ENCODE measurements around the gene CFAP97D2. TPM values are rescaled to one million over a fixed set of nuclear protein-coding genes. Genes with fewer than 3 reads are reported as not detected.
"Not testable (repeated sequence)": the region's sequence is repeated elsewhere in the genome, so short reads cannot be mapped to it uniquely, and the experiment has no call there.

The CFAP97D2 gene
- total RNA-seq, 1 donor from 2014 or later, result not detected

- Mint-ChIP-seq H3K36me3 (ENCODE audit: insufficient read depth) (no peaks in the 10 kb centered on the region), H3K4me1 (ENCODE audit: low read depth) (no peaks in the 10 kb centered on the region), H3K27me3 (peaks cover 6% of the 10 kb centered on the region), H3K9me3 (ENCODE audit: low read depth) (peaks cover 6% of the 10 kb centered on the region), H3K27ac (no peak overlapping the region), H3K4me3 (ENCODE audit: low read depth) (no peak overlapping the region)
- no peak for DNase-seq (ENCODE audit: low spot score, unreplicated experiment)
- TF ChIP-seq, protein P1, sequence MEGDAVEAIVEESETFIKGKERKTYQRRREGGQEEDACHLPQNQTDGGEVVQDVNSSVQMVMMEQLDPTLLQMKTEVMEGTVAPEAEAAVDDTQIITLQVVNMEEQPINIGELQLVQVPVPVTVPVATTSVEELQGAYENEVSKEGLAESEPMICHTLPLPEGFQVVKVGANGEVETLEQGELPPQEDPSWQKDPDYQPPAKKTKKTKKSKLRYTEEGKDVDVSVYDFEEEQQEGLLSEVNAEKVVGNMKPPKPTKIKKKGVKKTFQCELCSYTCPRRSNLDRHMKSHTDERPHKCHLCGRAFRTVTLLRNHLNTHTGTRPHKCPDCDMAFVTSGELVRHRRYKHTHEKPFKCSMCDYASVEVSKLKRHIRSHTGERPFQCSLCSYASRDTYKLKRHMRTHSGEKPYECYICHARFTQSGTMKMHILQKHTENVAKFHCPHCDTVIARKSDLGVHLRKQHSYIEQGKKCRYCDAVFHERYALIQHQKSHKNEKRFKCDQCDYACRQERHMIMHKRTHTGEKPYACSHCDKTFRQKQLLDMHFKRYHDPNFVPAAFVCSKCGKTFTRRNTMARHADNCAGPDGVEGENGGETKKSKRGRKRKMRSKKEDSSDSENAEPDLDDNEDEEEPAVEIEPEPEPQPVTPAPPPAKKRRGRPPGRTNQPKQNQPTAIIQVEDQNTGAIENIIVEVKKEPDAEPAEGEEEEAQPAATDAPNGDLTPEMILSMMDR (IDR thresholded peaks at IDR 0.05; ENCODE audit: unreplicated experiment), result no peak
These were observed 4.5 kb upstream of the CFAP97D2 start for GRCh38 chr13:114174529-114174961.

DNA sequence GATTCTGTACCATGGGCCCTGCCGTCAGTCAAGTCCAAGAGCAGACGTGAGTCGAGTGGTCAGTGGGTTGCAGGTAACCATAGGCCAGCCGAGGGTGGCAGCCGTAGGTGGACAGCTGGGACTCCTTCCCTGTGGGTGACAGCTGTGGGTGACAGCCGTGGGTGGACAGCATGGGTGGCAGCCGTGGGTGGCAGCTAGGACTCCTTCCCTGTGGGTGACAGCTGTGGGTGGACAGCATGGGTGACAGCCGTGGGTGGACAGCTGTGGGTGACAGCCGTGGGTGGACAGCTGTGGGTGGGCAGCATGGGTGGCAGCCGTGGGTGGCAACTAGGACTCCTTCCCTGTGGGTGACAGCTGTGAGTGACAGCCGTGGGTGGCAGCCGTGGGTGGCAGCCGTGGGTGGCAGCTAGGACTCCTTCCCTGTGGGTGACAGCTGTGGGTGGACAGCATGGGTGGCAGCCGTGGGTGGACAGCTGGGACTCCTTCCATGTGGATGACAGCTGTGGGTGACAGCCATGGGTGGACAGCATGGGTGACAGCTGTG, 2.6 kb upstream of the CFAP97D2 start:
- not testable (repeated sequence) for DNase-seq (ENCODE audit: low spot score, unreplicated experiment); H3K4me1 Mint-ChIP-seq (ENCODE audit: low read depth); H3K9me3 Mint-ChIP-seq (ENCODE audit: low read depth); H3K27ac Mint-ChIP-seq; H3K36me3 Mint-ChIP-seq (ENCODE audit: insufficient read depth); H3K4me3 Mint-ChIP-seq (ENCODE audit: low read depth); H3K27me3 Mint-ChIP-seq

DNA sequence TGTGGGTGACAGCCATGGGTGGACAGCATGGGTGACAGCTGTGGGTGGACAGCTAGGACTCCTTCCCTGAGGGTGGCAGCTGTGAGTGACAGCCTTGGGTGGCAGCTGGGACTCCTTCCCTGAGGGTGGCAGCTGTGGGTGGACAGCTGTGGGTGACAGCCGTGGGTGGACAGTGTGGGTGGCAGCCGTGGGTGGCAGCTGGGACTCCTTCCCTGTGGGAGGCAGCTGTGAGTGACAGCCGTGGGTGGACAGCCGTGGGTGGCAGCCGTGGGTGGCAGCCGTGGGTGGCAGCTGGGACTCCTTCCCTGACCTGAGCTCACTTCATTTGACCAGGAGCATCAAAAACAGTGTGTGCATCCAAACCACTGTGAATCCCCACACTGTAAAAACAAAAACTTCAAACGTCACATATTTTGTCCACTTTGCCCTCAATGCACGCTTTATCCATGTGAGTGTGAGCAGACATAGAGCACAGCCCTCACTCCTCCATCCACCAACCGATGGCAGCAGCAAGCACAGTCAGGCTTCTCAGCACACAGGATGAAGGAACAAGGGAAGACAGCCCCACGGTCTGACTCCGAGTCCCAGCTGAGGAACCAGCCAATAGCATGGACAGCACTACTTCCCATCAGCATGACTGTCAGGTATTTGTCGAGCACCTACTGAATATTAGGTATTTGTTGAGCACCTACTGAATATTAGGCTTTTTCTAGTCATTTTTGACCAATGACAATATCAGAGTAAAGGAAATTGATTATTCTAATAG, 1.6 kb upstream of the CFAP97D2 start:
- H3K4me1 Mint-ChIP-seq (ENCODE audit: low read depth), result no peaks in the 10 kb centered on the region
- no peak overlapping the region for H3K4me3 Mint-ChIP-seq (ENCODE audit: low read depth)
- no peak for DNase-seq (ENCODE audit: low spot score, unreplicated experiment)
- no peak overlapping the region for H3K27ac Mint-ChIP-seq
- peaks cover 8% of the 10 kb centered on the region for H3K27me3 Mint-ChIP-seq
- H3K9me3 Mint-ChIP-seq (ENCODE audit: low read depth), result peaks cover 6% of the 10 kb centered on the region
- TF ChIP-seq, protein P1 (IDR thresholded peaks at IDR 0.05; ENCODE audit: unreplicated experiment), result no peak
- no peaks in the 10 kb centered on the region for H3K36me3 Mint-ChIP-seq (ENCODE audit: insufficient read depth)

DNA sequence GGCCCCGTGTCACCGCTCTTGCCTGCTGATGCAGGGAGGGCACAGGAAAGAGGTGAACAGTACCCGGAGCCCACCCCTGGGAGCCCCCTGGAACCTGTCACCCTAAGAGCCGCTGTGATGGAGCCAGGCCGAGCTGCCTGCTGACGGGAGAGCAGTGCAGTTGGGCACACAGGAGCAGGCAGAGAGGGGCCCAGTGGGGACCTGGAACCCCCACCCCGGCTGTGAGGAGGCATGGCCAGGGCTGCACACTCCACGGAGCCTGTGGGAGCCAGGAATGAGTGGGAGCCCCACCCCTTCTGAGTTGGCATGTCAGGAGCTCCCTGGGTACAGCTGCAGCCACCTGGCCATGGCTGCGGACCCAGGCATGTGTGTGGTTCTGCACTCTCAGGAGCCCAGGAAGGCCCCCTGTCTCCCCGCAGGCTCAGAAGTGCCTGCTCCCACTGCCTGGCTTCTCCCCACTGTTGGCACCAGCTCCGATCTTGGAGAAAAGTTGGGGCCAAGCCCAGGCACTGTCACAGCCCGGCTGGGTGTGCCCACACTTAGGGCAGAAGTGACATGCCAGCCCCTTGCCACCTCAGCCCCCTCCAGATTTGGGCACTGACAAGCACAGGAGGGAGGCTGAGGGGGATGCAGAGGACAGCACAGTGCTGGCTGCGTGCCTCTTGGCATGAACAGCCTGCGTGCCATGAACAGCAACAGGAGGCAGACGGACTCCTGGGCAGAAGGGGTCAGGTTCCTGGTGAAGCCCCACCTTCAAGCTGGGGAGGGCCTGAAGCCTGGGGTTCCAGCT, 6.3 kb downstream of the CFAP97D2 start:
- TF ChIP-seq, protein P1 (IDR thresholded peaks at IDR 0.05; ENCODE audit: unreplicated experiment), result no peak
- Mint-ChIP-seq H3K4me1 (ENCODE audit: low read depth) (no peaks in the 10 kb centered on the region), H3K9me3 (ENCODE audit: low read depth) (peaks cover 10% of the 10 kb centered on the region), H3K4me3 (ENCODE audit: low read depth) (no peak overlapping the region), H3K27ac (no peak overlapping the region), H3K27me3 (peaks cover 2% of the 10 kb centered on the region), H3K36me3 (ENCODE audit: insufficient read depth) (no peaks in the 10 kb centered on the region)
- DNase-seq (ENCODE audit: low spot score, unreplicated experiment), result no peak

- Mint-ChIP-seq H3K4me1 (ENCODE audit: low read depth) (peaks cover 4% of the 10 kb centered on the region), H3K9me3 (ENCODE audit: low read depth) (peaks cover 6% of the 10 kb centered on the region), H3K4me3 (ENCODE audit: low read depth) (no peak overlapping the region), H3K27me3 (no peaks in the 10 kb centered on the region), H3K36me3 (ENCODE audit: insufficient read depth) (no peaks in the 10 kb centered on the region), H3K27ac (no peak overlapping the region)
- TF ChIP-seq, protein P1 (IDR thresholded peaks at IDR 0.05; ENCODE audit: unreplicated experiment), result no peak
- DNase-seq (ENCODE audit: low spot score, unreplicated experiment), result no peak
These were observed 15.8 kb downstream of the CFAP97D2 start for GRCh38 chr13:114194853-114195252.
